SK-N-SH (cell line): ENCODE measurements around the gene NTSR1. TPM values are rescaled to one million over a fixed set of nuclear protein-coding genes. Genes with fewer than 3 reads are reported as not detected.

ENCODE experiments used
- CTCF ChIA-PET: fragments of 300-600, 350-600 bp; formaldehyde crosslinking; extraction: SDS; loops from one replicate; lab custom pipeline; 2021; lab: Yijun Ruan, JAX
- POLR2A ChIA-PET: fragments of 350-600 bp; sonication (Branson Sonifier 250); formaldehyde crosslinking; extraction: SDS; loops from one replicate; lab custom pipeline; 2020; ENCODE audit warnings: antibody characterized with exemption, inconsistent platforms; lab: Yijun Ruan, JAX
- DNase-seq: peaks from one replicate; pipeline ENCODE4 v3.0.0; 2012
- H2AFZ ChIP-seq: fragments of 200-600 bp; sonication (generic); 2 replicates; pipeline ENCODE4 v1.8.1; 2016; ENCODE audit warnings: antibody characterized with exemption, mild to moderate bottlenecking, low read depth
- H3F3A ChIP-seq: fragments of 200-600 bp; sonication (generic); replicated peaks from 2 replicates; pipeline ENCODE3; 2016; ENCODE audit warnings: antibody characterized with exemption, mild to moderate bottlenecking; ENCODE audit not compliant: insufficient read depth
- H3K27ac ChIP-seq, 2 experiments: fragments of 200-500 bp in 1 of 2; fragments of 200-600 bp in 1 of 2; sonication (Bioruptor generic) in 1 of 2; sonication (generic), shearing (Covaris generic) in 1 of 2; 2 replicates each; pipeline versions ENCODE4 v1.5.1 to v1.6.1; 2014 to 2016; ENCODE audit warnings: low read depth in 2 of 2, inconsistent platforms in 1 of 2, low read length in 1 of 2, mild to moderate bottlenecking in 1 of 2, mixed read lengths in 1 of 2
- H3K27me3 ChIP-seq: fragments of 200-600 bp; sonication (generic), shearing (Covaris generic); 2 replicates; pipeline ENCODE4 v1.6.1; 2016; ENCODE audit warnings: mixed run types; ENCODE audit not compliant: insufficient read depth
- H3K36me3 ChIP-seq, 2 experiments: fragments of 200-500 bp in 1 of 2; fragments of 200-600 bp in 1 of 2; sonication (Bioruptor generic) in 1 of 2; sonication (generic) in 1 of 2; replicated peaks in 1 of 2; 2 replicates each; pipeline versions ENCODE3 to v1.5.1; 2014 to 2016; ENCODE audit warnings: low read length in 1 of 2, mild to moderate bottlenecking in 1 of 2; ENCODE audit not compliant: insufficient read depth in 2 of 2, control insufficient read depth in 1 of 2
- H3K4me1 ChIP-seq, 2 experiments: fragments of 200-500 bp in 1 of 2; fragments of 200-600 bp in 1 of 2; sonication (Bioruptor generic) in 1 of 2; sonication (generic), shearing (Covaris generic) in 1 of 2; 2 replicates each; pipeline versions ENCODE4 v1.5.1 to v1.6.1; 2014 to 2016; ENCODE audit warnings: low read depth in 1 of 2, low read length in 1 of 2, mixed run types in 1 of 2; ENCODE audit not compliant: insufficient read depth in 2 of 2, control insufficient read depth in 1 of 2
- H3K4me2 ChIP-seq: fragments of 200-600 bp; sonication (generic), shearing (Covaris generic); 2 replicates; pipeline ENCODE4 v1.6.1; 2017; ENCODE audit warnings: mixed run types
- H3K4me3 ChIP-seq, 2 experiments: fragments of 200-500 bp in 1 of 2; fragments of 200-600 bp in 1 of 2; sonication (Bioruptor generic) in 1 of 2; sonication (generic), shearing (Covaris generic) in 1 of 2; 2 replicates each; pipeline versions ENCODE4 v1.5.1 to v1.8.1; 2014 to 2016; ENCODE audit warnings: low read depth in 2 of 2, inconsistent platforms in 1 of 2, low read length in 1 of 2, mild to moderate bottlenecking in 1 of 2, mixed read lengths in 1 of 2, moderate library complexity in 1 of 2
- H3K79me2 ChIP-seq: fragments of 200-600 bp; sonication (generic); 2 replicates; pipeline ENCODE4 v1.8.1; 2017; ENCODE audit warnings: mild to moderate bottlenecking; ENCODE audit not compliant: insufficient read depth
- H3K9ac ChIP-seq: fragments of 200-600 bp; sonication (generic); 2 replicates; pipeline ENCODE4 v1.6.1; 2017; ENCODE audit warnings: mixed run types
- H3K9me2 ChIP-seq: fragments of 200-600 bp; sonication (generic); 2 replicates; pipeline ENCODE4 v1.6.1; 2017; ENCODE audit warnings: mixed run types
- H3K9me3 ChIP-seq: fragments of 200-600 bp; sonication (generic); 2 replicates; pipeline ENCODE4 v1.6.1; 2017; ENCODE audit warnings: mixed run types, mild to moderate bottlenecking, moderate library complexity
- H4K20me1 ChIP-seq: fragments of 200-600 bp; sonication (generic); 2 replicates; pipeline ENCODE4 v1.6.1; 2017; ENCODE audit warnings: mild to moderate bottlenecking, mixed run types; ENCODE audit not compliant: insufficient read depth
- GATA2 ChIP-seq: sonication (generic); formaldehyde crosslinking; IDR thresholded peaks from 2 replicates; pipeline ENCODE4 v1.5.0; 2020; ENCODE audit warnings: mild to moderate bottlenecking, missing genetic modification reagents
- IRF3 ChIP-seq: fragments of 150-350 bp; IDR thresholded peaks from 2 replicates; pipeline ENCODE4 v1.6.1; 2016; ENCODE audit warnings: mild to moderate bottlenecking, low read depth, low read length
- JUND ChIP-seq: IDR thresholded peaks from 2 replicates; pipeline ENCODE4 v1.4.0; 2012
- MAX ChIP-seq: IDR thresholded peaks from 2 replicates; pipeline ENCODE4 v1.4.0; 2012; ENCODE audit warnings: low read depth
- MEF2A ChIP-seq: IDR thresholded peaks from 2 replicates; pipeline ENCODE4 v1.4.0; 2012; ENCODE audit warnings: low read depth, borderline replicate concordance
- PBX3 ChIP-seq: IDR thresholded peaks from 2 replicates; pipeline ENCODE4; 2012
- POLR2AphosphoS5 ChIP-seq: IDR thresholded peaks from 2 replicates; pipeline ENCODE4 v1.6.1; 2012; ENCODE audit warnings: low read depth, low read length
- RAD21 ChIP-seq: IDR thresholded peaks from 2 replicates; pipeline ENCODE4 v1.6.1; 2012; ENCODE audit warnings: mild to moderate bottlenecking, low read length
- RXRA ChIP-seq: IDR thresholded peaks from 2 replicates; pipeline ENCODE4 v1.4.0; 2012; ENCODE audit warnings: low read depth, mild to moderate bottlenecking, borderline replicate concordance
- USF2 ChIP-seq: fragments of 150-350 bp; IDR thresholded peaks from 2 replicates; pipeline ENCODE4 v1.6.1; 2017; ENCODE audit warnings: antibody characterized with exemption, low read length, low read depth, borderline replicate concordance
- ZBTB33 ChIP-seq: IDR thresholded peaks from 2 replicates; pipeline ENCODE4 v1.4.0; 2012; ENCODE audit warnings: low read depth, borderline replicate concordance
- WGBS: methylation state at CpG from one replicate; pipeline ENCODE4 v1.1.6; 2017; ENCODE audit warnings: low lambda C conversion rate; 5-methylcytosine and 5-hydroxymethylcytosine counted together
- polyA plus RNA-seq, 3 experiments: library from polyadenylated mRNA; depleted of rRNA; stranded (reverse); fragments of >200 nt; gene quantifications; 2 replicates each; pipeline ENCODE4 v1.2.3, GENCODE V29; 2012

The NTSR1 gene
- polyA plus RNA-seq, 1 of the 3 experiments (the other 2 are of a cell fraction) = 8.2 TPM

GRCh38 chr20:62736407-62737071 is 27.9 kb downstream of the NTSR1 start:
- Histone ChIP-seq H2AFZ (no peak overlapping the region), H3K4me1 (peaks cover 10 to 29% of the 10 kb centered on the region in 2 experiments; a peak in 3 of 4 replicates), H3F3A (peaks cover 11% of the 10 kb centered on the region), H4K20me1 (no peaks in the 10 kb centered on the region), H3K36me3 (no peaks in the 10 kb centered on the region), H3K9ac (no peak overlapping the region), H3K9me3 (no peaks in the 10 kb centered on the region)
- no peak for DNase-seq
- TF ChIP-seq RXRA = no peak
- TF ChIP-seq PBX3 = no peak
- TF ChIP-seq GATA2 = no peak
- TF ChIP-seq ZBTB33 = no peak
- no peak for TF ChIP-seq POLR2AphosphoS5
- TF ChIP-seq MEF2A = no peak
- no peak for TF ChIP-seq RAD21
- TF ChIP-seq JUND = no peak
- no peak for TF ChIP-seq MAX
- no peak for TF ChIP-seq USF2
- no peak for TF ChIP-seq IRF3
- TF ChIP-seq, all 33 proteins: peak for 0
- ChIA-PET POLR2A (no interaction called here), CTCF (no interaction called here)
- H3K27me3 ChIP-seq = no peaks in the 10 kb centered on the region
- no peaks in the 10 kb centered on the region for H3K9me2 ChIP-seq
- no peaks in the 10 kb centered on the region for H3K79me2 ChIP-seq
- 85% methylated on average over 10 of the region's 14 CpGs for WGBS
- H3K27ac ChIP-seq = no peak overlapping the region
- H3K4me3 ChIP-seq = no peak overlapping the region
- no peak overlapping the region for H3K4me2 ChIP-seq
